ENCODE data around the gene SGK1.
"Not testable (repeated sequence)": the region's sequence is repeated elsewhere in the genome, so short reads cannot be mapped to it uniquely, and the experiment has no call there.

SGK1 gene

DNA sequence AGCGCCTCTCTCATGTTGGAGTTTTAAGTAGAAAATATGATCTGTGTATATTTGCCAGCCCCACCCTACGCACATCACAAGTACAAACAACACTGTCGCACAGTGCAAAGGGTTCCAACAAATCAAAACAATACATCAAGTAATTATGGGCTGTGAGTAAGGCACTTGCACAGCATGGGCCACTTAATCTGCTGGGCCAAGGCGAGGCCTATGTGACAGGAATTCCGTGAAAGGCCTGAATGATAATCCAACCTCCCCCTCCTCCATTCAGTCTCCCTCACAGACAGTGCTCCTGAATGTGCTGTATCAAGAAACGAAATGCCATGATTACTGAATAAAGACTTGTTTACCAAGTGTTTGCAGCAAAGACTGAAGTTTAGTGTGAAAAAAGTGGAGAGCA is 135.4 kb downstream of the SGK1 start:
- no peak for DNase-seq

DNA sequence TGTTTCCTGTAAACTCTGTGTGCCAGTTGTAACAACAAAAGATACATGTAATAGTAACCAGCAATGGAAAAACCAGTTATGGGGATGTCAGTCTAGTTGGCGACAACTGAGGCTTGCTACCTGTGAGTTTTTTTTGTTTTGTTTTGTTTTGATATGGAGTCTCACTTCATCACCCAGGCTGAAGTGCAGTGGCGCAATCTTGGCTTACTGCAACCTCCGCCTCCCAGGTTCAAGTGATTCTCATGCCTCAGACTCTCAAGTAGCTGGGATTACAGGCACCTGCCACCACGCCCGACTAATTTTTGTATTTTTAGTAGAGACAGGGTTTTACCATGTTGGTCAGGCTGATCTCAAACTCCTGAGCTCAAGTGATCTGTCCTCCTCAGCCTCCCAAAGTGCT is 136.2 kb downstream of the SGK1 start:
- DNase-seq: not testable (repeated sequence)

DNA sequence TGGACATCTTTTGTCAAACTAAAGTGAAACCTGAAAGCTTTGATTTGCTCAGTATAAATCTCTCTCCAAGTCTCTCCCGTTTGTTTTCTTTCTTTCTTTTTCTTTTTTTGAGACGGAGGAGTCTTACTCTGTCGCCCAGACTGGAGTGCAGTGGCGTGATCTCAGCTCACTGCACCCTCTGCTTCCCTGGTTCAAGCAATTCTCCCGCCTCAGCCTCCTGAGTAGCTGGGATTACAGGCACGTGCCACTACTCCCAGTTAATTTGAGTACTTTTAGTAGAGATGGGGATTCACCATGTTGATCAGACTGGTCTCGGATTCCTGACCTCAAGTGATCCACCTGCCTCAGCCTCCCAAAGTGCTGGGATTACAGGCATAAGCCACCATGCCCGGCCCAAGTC is 136.7 kb downstream of the SGK1 start:
- not testable (repeated sequence) for DNase-seq

DNA sequence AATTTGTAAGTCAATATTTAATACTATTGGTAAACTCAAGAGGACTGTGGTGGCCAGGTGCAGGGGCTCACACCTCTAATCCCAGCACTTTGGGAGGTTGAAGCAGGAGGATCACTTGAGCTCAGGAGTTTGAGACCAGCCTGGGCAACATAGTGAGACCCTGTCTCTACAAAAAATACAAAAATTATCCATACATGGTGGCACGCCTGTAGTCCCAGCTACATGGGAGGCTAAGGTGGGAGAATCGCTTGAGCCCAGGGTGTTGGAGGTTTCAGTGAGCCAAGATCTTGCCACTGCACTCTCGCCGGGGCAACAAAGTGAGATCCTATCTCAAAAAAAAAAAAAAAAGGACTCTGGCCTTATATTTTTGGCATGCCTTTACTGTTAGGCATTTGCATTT is 137.4 kb downstream of the SGK1 start:
- not testable (repeated sequence) for DNase-seq

DNA sequence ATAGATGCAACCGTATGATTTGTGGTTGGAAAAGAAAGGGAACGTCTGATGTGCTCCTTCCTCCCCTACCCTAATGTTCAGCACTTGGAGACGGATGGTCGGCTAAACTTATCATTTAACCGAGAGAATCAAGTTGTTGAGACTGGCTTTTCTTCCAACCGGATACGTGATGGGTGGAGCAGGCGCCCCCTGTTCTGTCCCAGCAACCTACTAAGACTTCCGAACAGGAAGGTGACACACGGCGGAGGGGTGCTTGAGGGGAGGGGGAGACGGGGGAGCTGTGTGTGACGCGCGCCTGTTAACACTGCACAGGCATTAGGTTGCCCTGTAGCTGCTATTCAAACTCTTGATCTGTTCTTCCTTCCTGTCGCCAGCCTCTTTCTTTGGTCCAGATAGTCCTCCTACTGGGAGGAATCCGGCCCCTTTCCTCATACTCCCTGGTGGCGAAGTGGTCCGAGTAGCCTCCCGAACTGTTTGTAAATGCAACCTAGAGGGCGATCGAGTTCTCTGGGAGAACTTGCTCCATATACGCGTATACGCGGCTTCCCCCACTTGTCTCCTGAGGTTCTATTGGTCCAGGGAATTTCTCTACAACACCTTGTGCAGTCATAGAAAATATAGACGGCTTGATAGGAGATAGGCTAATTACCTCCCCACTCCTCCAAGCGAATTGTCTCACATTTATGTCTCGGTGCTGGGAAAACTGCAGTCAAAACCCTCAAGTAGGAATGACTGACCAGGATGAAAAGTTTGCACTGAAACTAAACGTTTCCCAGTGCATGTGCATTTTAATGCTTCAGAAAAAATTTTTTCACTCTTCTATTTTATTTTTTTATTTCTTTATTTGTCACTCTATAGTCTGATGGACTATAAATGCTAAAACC is 139.5 kb downstream of the SGK1 start:
- no peak for DNase-seq

DNA sequence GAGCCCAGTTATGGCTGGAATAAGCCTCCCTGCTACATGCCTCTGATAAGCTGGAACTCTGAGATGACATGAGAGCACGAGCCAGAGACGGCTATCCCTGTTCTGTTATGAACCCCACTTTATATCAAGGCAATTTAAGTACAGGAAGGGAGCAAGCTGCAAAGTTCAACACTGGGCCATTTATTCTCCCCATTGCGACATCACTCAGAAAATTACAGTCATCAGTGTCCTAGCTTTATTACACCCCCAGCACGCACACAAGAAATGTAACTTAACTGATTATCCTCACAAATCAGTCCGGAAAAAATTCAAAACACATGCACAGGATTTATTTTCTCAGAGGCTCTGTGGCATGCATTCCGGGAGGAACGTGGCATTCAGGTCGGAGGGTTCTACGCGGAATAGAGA is 140.2 kb downstream of the SGK1 start:
- DNase-seq: no peak

DNA sequence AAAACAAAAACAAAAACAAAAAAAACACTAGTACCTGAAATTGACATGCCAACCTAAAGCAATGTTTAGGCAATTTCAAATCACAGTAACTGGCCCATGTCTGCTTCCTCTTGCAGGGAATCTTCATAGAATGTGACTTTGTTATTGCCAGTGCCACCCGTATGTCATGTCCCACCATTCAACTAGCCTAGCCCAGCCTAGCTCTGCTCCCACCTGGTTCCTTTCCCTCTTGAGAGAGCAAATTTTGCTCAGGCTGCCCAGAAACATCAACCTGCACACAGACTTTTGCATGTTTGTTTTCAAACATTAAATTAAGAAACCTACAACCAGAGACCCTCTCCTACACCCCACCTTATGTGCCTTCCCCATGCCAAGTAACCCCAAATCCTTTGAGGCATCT is 140.7 kb downstream of the SGK1 start:
- no peak for DNase-seq

DNA sequence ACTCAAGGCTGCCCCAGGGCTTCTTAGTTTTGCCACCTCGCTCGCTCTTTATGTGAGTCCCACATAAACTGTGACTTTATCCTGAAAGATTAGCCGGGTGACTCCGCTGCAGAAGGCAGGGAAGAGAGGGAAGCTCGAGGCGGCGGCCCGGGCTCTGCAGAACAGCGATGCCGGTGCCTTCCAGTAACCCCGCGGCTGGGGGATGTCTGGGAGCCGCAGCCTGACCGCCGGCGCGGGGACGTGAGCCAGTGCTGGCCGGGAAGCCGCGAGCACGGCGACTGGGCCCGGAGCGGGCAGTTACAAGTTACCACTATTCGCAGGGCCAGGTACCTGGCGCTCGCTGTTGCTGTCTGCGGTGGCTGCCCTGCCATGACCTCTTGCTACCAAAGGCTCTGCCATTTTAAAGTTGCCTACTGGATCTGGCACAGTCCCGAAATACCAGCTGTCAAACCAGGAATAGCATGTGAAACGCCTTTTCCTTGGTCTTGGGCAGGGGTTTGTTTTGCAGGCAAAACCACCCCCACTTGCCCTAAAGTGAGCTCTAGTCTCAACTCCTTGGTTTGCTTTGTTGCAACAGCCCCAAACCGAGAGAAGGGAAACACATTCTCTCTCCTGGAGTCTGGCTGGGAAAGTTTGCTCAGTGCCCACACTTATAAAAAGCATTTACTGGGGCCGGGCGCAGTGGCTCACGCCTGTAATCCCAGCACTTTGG is 141.5 kb downstream of the SGK1 start:
- DNase-seq: no peak

DNA sequence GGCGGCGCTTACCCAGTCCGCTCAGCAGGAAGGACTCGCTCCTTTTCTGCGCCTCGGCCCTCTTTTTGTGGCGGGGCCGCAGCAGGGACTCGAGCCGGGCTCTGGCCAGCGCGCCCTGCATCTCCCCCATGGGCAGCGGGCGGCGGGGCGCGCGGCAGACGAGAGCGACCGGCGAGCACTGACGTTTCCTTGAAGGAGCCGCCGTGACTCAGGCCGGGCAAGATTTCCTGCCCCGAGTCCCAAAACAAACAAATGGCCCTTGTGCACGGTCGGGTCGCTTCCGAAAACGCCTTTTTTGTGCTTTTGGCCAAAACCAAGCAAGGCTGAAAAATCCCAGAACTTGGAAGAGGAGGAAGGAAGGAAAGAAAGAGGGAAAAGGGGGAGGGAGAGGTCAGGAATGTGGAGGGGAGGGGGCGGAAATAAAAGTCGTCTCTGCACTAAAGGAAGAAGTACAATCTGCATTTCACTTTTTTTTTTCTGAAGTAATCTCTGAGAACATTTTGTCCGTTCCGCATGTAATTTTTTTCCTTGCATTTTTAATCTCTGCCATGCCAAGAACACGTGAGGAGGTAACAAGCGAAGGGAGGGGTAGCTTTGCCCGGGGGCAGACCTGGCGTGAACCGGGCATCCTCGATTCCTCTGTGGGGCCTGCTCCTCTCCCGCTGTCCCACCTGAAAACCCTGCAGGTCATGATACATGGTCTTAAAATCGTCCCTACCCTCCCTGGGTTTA is 142.2 kb downstream of the SGK1 start:
- DNase-seq: no peak

DNA sequence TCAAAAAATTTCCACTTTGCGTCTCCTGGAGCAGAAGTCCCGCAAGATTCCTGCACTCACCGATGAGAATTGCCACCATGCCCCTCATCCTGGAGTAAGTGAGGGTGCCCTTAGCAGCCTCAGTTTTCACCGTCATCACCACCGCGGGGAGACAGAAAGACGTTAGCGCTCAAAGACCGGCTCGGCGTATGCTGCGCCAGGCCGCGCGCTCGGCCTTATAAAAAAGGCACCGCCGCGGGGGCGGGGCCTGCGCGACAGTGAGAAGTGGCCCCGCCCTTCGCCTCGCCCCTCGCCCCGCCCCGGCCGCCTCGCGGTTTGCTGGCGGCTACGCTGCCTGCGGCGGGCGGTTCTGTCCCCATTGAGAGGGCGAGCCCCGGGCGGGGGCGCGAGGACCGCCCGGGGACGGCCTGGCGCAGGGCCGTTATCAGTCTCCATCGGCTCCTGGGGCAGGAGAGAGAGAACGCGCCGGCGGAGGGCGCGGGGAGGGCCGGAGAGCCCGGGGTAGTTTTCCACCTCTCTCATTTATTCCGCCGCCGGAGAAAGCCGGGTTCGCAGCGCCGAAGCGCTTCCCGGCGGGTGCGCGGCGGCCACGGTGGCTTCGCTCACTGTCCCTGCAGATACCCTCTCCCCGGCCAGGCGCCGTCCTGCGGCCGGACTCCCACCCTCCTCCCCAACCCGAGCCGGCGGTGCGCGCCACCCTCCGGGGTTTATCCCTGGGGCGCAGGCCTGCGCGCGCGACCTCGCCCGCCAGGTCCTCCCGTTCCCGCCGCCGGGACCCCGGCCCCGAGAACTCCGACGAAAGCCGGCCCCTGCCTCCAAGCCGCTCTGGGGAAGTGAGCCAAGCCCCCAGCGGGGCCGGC is 143.0 kb downstream of the SGK1 start:
- DNase-seq: peak; percentile 75

DNA sequence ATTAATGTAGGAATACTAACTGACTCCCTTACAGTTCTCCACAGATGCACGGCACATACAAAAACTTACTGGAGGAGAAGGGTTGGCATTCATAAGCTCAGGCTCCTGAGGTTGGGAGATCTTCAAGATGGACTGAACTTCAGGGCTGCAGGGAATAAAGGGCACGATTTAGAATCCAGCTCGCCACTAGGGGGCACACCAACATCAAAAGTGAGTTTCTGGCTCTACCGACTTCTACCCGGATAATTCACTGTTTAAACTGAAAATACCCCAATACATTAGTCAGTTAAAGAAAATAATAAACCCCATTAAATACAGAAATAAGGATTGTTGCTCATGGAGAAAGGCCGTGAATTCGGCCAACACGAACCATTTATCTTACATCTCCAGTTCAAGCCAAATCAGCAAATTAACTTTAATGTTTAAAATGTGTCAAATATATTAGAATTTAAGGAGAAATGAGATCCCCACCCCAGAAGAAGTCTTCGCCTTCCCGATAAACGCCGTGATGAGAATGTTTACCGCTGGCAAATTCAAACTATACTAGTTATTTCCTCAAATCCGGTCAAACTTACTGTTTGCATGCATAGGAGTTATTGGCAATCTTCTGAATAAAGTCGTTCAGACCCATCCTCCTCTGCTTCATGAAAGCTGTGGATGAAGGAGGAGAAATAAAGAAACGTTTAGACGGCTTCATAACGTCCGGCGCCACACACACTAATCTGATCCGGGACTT is 143.8 kb downstream of the SGK1 start:
- DNase-seq: peak; percentile 78

DNA sequence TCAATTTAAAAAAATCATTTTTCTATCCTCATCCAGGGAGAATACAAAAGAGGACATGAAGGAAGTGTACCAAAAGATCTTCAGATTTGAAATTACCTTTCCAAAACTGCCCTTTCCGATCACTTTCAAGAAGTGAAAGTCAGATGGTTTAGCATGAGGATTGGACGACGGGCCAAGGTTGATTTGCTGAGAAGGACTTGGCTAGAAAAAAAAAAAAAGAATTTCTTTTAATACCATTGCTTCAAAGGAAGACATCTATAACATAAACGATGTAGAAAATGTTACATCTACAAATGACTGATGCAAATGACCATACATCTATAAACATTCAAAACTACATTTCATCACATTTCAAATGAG is 144.6 kb downstream of the SGK1 start:
- no peak for DNase-seq

DNA sequence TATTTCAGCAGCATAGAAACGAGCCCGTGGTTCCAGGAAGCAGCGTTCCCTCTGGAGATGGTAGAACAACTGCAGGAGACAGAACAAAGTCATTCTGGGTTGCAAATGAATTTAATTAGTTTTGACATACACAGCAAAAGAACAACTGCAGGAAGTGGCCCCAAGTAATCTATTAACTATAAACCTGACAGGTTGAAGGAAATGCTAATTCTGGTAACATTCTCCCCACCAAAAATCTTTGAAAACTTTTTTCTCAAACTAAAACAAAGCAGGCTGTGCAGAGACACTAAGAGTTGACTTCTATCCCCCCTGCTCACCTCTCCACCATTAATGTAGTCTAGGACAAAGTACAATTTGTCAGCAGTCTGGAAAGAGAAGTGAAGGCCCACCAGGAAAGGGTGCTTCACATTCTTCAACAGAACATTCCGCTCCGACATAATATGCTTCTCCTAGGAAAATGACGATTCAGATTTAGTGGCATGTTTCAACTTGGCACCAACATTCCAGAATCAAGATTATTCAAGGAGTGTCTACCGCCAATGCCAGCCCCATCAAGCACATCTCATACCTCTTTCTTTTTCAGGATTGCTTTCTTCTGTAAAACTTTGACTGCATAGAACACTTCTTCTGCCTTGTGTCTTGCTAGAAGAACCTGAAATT is 145.1 kb downstream of the SGK1 start:
- no peak for DNase-seq

DNA sequence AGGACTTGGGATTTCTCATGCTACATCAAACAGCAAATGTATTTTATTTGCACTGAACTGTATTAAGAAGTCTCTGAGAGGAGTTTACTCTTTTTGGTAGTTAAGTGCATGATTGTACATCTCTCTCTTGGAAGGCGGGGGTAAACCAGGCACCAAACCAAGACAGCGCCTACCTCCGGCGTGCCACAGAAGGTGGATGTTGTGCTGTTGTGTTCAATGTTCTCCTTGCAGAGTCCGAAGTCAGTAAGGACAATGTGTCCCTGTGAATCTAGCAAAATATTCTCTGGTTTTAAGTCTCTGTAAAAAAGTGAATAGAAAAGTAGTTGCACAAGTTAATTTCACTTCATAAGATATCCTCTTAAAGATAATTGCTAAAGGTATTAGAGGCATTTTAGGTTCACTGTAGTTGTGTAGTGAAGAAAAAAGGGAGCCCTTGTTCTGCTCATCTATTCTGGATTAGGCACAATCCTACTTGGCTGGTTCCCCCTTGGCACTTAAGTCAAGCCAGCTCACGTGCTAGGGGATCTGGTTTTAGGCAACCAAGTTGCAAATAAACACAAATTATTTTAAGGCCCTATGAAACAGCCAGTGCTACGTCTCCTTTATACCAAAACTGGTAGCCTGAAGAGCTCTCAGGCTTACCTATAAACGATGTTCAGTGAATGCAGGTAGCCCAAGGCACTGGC is 145.7 kb downstream of the SGK1 start:
- no peak for DNase-seq

DNA sequence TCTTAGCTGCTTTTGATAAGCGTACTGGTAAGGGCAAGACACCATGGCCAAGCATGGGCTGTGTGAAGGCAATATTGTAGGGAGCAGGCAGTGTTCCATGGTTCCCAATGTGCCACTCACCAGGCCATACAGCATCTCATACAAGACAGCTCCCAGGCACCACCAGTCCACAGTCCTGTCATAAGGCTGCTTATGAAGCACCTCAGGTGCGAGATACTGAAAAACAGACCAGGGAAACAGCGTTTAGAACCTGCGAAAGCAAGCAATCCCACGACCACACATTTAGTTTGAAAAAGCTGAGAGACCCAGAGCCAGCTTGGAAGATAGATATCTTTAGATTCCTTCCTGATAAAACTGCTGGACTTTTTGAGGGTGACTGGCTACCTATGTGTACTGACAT is 146.4 kb downstream of the SGK1 start:
- no peak for DNase-seq

DNA sequence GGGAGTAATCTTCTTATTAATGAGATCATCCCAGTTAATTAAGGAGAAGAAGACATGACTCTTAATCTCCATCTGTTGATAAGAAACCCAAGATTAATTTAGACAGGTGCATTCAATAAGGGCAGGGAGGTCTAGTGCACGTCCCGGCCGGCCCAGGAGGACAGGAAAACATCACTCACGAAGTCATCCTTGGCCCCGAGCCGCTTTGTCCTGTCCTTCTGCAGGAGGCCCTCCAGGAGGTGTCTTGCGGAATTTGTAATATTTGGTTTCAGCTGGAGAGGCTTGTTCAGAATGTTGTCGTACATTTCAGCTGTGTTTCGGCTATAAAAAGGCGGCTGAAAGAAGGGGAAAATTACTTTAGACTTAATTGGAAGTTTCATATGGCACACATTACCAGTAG is 147.1 kb downstream of the SGK1 start:
- no peak for DNase-seq

DNA sequence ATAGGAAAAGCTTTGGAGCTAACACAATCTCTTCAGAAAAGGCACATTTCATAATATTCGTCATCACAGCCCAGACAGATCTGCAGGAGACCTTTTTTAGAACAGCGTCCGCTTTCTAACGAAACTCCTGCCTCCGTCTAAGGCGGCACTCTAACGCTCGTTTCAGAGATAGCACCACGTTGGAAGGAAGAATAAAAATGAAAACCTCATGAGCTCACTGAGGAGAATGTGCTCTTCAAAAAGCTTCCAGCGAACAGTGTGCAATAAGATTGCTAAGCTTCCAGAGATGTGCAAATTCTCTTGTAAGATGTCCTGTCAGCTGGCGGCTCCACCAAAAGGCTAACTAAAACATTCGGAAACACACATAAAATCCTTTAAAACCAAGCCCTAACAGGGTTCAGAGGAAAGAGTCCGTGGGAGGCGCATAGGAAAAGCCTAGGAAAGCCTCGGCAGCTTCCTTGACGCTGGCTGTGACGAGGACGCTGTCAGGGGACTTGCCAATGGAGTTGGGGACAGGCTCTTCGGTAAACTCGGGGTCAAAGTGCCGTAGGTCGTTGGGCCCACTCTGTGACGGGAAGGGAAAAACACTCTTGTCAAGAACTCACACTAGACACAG is 147.9 kb downstream of the SGK1 start:
- DNase-seq: no peak

DNA sequence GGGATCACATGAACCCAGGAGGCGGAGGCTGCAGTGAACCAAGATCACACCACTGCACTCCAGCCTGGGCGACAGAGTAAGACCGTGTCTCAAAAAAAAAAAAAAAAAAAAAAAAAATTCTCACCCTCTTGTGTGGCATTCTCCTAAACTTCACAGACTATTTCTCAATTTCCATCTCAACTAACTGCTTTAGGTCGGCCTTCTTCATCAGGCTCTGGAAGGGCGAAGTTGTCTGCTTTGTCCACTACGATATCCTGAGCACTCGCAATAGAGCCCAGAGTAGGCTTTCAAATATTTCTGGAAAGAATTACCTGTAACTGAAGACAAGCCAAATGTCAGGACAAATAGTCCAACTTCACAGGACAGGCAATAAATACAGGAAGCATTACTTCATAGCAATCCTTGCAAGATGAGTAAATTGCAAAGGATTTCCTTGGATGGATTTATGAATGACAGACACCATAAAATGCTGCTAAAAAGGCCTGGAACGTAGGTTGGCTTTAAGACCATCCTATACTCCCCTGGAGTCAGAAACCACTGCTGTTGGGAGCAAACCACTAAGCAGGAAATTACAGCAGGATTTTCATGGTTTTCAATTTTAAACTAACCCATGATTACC is 149.2 kb downstream of the SGK1 start:
- no peak for DNase-seq

DNA sequence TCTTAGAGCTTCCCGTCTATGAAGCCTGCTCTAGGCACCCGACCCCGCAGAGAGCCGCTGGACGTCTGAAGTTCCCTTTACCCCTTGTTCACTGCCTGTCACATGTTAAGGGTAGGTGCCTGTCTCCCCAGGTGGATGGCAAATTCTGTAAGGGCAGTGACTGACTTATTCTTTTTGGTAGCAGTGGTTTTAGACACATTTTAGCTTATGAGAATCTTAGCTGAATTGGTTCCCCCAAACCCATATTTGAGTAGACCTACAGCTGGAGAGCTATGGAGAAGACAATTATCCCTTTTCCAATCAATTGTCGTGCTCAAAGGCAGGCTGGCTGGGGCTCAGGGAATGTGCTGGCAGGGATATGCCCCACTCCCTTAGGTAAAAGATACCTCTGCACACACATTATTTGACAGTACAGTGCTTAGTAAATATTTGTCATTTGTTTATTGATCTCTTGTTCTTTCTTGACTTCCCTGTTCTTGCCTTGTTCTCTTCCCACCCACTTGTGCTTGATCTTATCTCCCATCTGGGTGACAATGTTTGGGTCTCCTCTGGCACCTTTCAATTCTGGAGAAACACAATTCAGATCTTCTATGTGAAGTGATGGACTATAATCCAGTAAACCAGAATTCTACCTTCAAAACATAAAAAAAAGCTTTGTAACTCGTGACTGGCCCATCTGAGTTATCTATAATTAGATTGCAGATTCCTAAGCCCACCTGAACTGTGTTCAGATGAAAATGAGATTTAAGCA is 151.2 kb downstream of the SGK1 start:
- DNase-seq: no peak
